HG03064 (cell line): ENCODE results near the gene CRIP1.

Experiments
- ATAC-seq: cut with Tn5 transposase; IDR thresholded peaks from one replicate; pipeline ENCODE4 v1.9.1; 2021; ENCODE audit warnings: low read depth; ENCODE audit not compliant: unreplicated experiment

The CRIP1 gene

GRCh38 chr14:105469456-105470349, 17.0 kb upstream of the CRIP1 start:
- no peak for ATAC-seq

DNA sequence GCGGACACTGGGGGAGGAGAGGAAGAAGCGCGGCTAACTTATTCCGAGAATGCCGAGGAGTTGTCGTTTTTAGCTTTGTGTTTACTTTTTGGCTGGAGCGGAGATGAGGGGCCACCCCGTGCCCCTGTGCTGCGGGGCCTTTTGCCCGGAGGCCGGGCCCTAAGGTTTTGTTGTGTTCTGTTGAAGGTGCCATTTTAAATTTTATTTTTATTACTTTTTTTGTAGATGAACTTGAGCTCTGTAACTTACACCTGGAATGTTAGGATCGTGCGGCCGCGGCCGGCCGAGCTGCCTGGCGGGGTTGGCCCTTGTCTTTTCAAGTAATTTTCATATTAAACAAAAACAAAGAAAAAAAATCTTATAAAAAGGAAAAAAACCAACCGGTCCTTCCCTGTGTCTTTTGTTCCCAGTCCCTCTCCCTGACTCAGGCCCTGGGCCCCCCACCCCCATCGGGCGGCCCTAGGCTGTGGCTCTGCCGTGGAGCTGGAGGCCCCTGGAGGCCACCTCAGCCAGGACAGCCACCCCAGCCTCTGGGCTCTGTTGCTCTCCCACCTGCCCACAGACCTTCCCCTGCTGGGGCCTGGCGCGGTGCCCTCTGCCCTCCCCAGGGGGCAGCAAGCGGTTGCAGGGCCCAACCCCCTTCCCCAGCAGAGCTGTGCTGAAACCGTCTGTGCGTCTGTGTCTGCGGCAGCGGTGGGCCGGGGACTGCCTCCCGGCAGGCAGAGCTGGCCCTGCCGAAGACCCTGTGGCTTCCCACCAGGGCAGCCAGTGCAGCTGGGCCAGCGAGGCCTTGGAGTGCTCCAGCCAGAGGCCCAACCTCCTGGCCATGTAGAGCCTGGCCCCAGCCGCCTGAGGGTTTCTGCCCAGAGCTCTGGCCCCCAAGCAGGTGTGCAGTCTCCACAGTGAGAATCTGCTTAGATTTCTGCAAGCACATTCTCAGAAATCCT, 16.1 kb upstream of the CRIP1 start:
- no peak for ATAC-seq

DNA sequence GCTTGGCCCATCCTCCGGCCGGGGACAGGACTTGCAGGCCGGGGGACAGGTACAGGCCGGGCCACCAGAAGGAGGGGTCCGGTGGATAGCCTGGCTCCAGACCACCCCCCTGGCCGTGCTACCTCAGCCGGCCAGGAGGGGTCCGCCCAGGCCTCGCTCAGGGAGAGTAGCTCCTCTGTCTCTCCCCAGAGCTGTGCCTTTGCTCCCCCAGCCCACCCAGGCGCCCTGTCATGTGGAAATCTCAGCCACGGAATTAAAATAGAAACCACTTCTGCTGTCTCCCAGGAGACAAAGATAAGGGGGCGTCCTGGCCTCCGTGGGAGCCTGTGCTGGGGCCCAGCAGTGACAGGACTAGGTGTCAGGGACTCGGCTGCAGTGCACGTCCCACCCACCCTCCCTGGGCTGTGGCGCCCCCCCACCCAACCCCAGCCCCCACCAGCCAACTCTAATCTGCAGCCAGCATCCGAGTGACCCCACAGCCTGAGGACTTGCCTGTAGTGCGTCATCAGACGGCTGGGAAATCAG, 15.3 kb upstream of the CRIP1 start:
- no peak for ATAC-seq

GRCh38 chr14:105471823-105472485, 14.7 kb upstream of the CRIP1 start:
- no peak for ATAC-seq

GRCh38 chr14:105472486-105472991, 14.1 kb upstream of the CRIP1 start:
- ATAC-seq = no peak

- ATAC-seq = no peak
Observed at GRCh38 chr14:105473033-105473676, 13.5 kb upstream of the CRIP1 start.

GRCh38 chr14:105473677-105474482, 12.8 kb upstream of the CRIP1 start:
- no peak for ATAC-seq

- ATAC-seq = no peak
Observed at GRCh38 chr14:105474483-105475268, 12.0 kb upstream of the CRIP1 start, which contains the start of gene CRIP2. Gene CRIP2 (plus strand): TSS chr14:105474821. CDS start chr14:105474863, 42 bp downstream.

- no peak for ATAC-seq
Observed at GRCh38 chr14:105475269-105476096, 11.2 kb upstream of the CRIP1 start.

DNA sequence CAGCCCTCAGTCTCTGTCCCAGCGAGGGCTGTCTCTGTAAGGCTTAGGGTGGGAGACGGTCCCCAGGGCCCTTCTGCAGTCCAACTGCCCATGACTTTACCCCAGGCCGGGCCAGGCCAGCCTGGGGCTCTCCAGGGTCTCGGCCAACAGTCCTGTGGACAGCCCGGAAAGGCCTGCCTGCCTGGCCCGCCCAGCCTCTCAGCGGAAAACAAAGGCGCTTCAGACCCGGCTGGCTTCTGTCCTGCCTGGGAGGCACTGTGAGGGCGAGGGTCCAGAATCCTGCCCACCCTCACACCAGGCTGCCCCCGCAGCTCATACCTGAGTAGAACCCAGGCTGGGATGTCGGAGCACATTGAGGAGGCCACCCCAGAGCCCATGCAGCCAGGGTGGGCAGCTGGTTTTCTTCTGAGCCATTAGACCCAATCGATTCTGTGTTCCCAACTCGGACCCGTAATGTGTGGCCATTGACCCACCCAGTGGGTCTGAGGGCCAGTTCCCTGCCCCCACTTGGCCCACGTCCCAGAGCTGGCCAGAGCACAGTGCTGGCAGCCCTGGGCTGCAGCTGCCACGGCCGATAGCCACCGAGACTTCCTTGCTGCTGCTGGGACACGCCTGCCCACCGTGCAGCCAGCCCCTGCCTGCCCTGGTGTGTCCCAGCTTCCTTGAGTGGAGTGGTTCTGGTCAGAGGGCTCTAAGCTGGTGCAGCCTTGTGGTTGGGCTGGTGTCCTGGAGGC, 10.4 kb upstream of the CRIP1 start:
- no peak for ATAC-seq

DNA sequence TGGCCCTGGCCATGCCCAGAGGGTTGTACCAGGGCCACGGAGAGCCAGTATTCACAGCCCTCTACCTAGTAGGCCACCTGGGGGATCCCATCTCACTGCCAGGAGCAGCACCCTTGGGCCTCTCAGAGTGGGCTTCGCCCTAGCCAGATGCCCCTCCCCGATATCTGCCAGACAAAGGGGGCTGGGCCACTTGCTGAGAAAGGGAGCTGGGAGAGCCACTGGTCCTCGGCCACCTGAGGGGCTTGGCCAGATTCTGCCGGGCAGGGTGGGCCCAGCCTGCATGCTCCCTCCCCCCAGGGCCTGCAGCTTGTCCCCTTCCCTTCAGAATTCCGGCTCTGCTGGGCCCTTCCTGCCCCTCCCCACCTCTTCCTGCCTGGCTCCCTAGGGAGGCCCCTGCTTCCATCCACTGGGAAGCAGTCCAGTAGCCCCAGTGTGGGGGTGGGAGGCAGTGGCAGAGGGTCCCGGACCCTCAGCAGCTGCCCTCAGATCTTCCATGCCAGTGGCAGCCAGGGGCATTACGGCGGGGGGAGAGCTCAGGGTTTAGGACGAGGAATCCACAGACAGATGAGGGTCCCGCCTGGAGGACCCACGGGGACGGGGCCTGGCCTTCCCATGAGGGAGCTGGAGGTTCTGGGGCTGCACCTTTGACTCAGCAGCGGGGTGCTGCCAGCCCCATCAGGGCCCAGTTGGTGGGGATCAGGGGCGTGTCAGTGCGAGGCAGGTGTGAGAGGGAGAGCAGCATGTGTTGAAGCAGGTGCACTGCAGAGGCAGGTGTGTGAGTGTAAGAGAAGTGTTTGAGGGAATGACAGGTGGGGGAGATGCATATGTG, 9.6 kb upstream of the CRIP1 start:
- no peak for ATAC-seq

DNA sequence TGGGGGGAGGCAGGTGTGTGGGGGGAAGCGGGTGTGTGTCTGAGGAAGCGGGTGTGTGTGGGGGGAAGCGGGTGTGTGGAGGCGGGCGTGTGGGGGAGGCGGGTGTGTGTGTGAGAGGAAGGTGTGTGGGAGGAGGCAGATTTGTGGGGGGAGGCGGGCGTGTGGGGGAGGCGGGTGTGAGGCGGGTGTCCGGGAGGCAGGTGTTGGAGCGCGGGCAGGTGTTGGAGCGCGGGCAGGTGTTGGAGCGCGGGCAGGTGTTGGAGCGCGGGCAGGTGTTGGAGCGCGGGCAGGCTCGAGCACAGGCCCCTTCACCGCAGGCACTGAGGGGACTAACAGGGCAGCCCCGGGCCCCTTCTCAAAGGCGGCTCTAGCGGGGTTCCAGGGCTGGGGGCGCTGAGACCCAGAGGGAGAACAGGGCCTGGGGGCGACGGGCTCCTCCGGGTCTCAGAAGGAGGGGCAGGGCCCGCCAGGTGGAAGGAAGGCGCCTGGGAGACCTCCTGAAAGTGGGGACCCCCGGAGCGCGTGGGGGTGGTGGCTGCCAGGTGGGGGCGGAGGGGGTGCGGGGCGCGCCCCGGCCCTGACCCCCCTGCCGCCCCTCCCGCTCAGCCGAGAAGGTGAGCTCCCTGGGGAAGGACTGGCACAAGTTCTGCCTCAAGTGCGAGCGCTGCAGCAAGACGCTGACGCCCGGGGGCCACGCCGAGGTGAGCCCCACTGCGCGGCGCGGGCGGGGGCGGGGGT, 8.9 kb upstream of the CRIP1 start:
- no peak for ATAC-seq

GRCh38 chr14:105478398-105479251, 8.1 kb upstream of the CRIP1 start:
- no peak for ATAC-seq

DNA sequence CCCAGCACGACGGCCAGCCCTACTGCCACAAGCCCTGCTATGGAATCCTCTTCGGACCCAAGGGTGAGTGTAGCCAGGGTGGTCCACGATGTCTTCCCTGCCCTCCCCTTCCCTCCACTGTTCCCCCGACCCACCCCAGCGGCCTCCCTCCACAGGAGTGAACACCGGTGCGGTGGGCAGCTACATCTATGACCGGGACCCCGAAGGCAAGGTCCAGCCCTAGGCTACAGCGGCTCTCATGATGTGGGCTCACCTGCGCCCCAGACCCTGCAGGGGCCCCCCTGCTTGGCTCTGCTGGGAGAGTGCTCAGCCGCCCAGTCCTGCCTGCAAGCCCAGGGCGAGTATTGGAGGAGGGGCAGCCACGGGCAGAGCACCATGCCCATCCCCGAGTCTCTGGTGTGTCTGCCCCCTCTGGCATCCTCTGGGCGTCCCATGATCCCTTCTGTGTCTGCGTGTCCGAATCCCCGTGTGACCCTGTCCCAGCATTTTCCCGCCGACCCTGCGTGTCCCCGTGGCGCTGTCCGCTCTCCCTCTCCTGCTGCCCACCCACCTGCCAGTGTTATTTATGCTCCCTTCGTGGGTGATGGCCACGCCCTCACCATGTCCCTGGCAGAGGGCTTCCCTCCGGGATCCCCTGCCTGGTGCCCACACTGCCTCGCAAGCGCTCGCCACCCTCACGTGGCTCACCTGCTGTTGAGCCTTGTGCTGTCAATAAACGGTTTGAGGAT, 7.1 kb upstream of the CRIP1 start:
- ATAC-seq = no peak
